Esophagus squamous epithelium (tissue), 5 donors: Measurements from ENCODE around the gene UBAC2. TPM values are rescaled to one million over a fixed set of nuclear protein-coding genes. Genes with fewer than 3 reads are reported as not detected.

ENCODE experiments used
- DNase-seq: peaks from one replicate; lab custom pipeline; 2025; lab: John Stamatoyannopoulos, UW
- H3K27ac ChIP-seq, 4 donors: fragments of 200-600 bp; sonication (generic); one replicate each; pipeline ENCODE4 v1.5.1; 2016 to 2019; ENCODE audit warnings: mild to moderate bottlenecking in 1 of 4
- H3K27me3 ChIP-seq, 4 donors: fragments of 200-600 bp; sonication (generic); 1 replicate in 3 of 4; 2 replicates in 1 of 4; pipeline versions ENCODE4 v1.5.1 to v1.6.0; 2017 to 2021; ENCODE audit warnings: antibody characterized with exemption in 1 of 4
- H3K36me3 ChIP-seq, 3 donors: fragments of 200-600 bp; sonication (generic); one replicate each; pipeline ENCODE4 v1.5.1; 2016 to 2019
- H3K4me1 ChIP-seq, 3 donors: fragments of 200-600 bp; sonication (generic); one replicate each; pipeline ENCODE4 v1.5.1; 2017 to 2019
- H3K4me3 ChIP-seq, 4 donors: fragments of 200-600 bp; sonication (generic); 1 replicate in 3 of 4; 2 replicates in 1 of 4; pipeline ENCODE4 v1.5.1; 2016 to 2019; ENCODE audit warnings: mild to moderate bottlenecking in 2 of 4, moderate library complexity in 1 of 4
- H3K9me3 ChIP-seq, 3 donors: fragments of 200-600 bp; sonication (generic); one replicate each; pipeline ENCODE4 v1.5.1; 2016 to 2019
- CTCF ChIP-seq, 6 experiments: fragments of 450-650 bp in 4 of 6; fragments of 200-600 bp in 2 of 6; sonication (generic) in 2 of 6; IDR thresholded peaks; one replicate each; pipeline ENCODE4 v1.5.1; 2016 to 2019; ENCODE audit warnings: antibody characterized with exemption in 6 of 6, mild to moderate bottlenecking in 4 of 6, moderate library complexity in 4 of 6
- POLR2A ChIP-seq, 4 donors: fragments of 450-650 bp; IDR thresholded peaks; one replicate each; pipeline ENCODE4 v1.6.1; 2017; ENCODE audit warnings: antibody characterized with exemption in 4 of 4, mild to moderate bottlenecking in 4 of 4, moderate library complexity in 3 of 4
- WGBS, 2 donors: methylation state at CpG; one replicate each; pipeline ENCODE4 v1.1.5; 2018; 5-methylcytosine and 5-hydroxymethylcytosine counted together
- intact Hi-C: fragments of 100-400 bp; cut with DNase I; formaldehyde crosslinking; loops from one replicate; pipeline ENCODE4 v1.15.0; 2022
- total RNA-seq, 4 donors: library from RNA; depleted of rRNA; stranded (reverse); fragments of >200 nt; gene quantifications; one replicate each; pipeline ENCODE4 v1.1.0, GENCODE V29; 2016
- donor health status: DM: yes; HTN: yes; CAD: no.

The UBAC2 gene
- total RNA-seq, 4 donors from 2014 or later: 60.8 to 84.6 (median 75.0) TPM

DNA sequence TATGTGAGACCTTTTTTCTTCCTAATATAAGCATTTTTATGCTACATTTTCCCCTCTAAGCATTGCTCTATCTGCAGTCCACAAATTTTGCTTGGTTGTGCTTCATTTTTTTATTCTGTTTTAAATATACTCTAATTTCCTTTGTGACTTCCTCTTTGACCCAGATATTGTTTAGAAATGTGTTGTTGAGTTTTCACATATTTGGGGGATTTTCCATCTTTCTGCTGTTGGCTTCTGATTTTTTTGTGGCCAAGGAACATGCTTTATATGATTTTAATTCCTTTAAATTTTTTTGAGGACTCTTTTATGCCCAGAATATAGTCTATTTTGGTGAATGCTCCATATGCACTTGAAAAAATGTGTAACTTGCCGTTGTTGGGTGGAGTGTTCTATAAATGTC is 22.9 kb downstream of the UBAC2 start:
- Histone ChIP-seq H3K4me1 (peaks cover 10 to 66% (median 47%) of the 10 kb centered on the region in 3 donors), H3K27me3 (no peaks in the 10 kb centered on the region), H3K27ac (peak overlapping the region in 1 of 4 donors; percentile 3), H3K9me3 (no peaks in the 10 kb centered on the region), H3K36me3 (peaks cover 0 to 10% (median 0%) of the 10 kb centered on the region in 3 donors), H3K4me3 (no peak overlapping the region)
- DNase-seq: no peak
- intact Hi-C loops: no loop called here
- WGBS, 2 donors: 59 to 76% methylated on average over 1 of the region's 1 CpG
- TF ChIP-seq CTCF (IDR thresholded peaks at IDR 0.05): no peak
- TF ChIP-seq POLR2A (IDR thresholded peaks at IDR 0.05): no peak

DNA sequence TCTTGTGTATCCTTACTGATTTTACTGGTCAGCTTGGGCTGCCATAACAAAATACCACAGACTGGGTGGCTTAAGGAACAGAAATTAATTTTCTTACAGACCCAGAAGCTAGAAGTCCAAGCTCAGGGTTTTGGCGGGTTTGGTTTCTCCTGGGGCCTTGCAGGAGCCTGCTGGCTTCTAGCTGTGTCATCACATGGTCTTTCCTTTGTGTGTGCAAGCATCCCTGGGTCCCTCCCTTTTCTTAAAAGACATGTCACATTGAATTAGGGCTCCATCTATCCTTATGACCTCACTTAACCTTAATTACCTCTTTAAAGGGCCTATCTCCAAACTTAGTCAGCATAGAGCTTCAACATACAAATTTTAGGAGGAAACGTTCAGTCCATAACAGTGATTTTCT is 23.4 kb downstream of the UBAC2 start:
- H3K4me1 ChIP-seq: peaks cover 6 to 66% (median 47%) of the 10 kb centered on the region in 3 donors

DNA sequence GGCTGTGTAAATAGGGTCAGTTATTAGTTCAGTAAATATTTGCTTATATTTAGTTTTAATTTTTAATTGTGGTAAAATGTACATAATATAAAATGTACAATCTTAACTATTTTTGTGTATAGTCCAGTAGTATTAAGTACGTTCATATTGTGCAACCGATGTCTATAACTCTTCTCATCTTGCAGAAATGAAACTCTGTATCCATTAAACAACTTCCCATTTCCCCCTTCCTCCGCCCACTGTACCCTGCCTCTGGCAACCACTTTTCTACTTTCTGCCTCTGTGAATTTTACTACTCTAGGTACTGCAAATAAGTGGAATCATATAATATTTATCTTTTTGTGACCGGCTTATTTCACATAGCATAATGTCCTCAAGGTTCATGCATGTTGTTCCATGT is 24.4 kb downstream of the UBAC2 start:
- Histone ChIP-seq H3K36me3 (peaks cover 0 to 10% (median 0%) of the 10 kb centered on the region in 3 donors), H3K27ac (no peak overlapping the region), H3K9me3 (no peaks in the 10 kb centered on the region), H3K27me3 (no peaks in the 10 kb centered on the region), H3K4me1 (peaks cover 0 to 66% (median 45%) of the 10 kb centered on the region in 3 donors), H3K4me3 (no peak overlapping the region)
- intact Hi-C loops: no loop called here
- DNase-seq: no peak
- WGBS, 2 donors: 73 to 78% methylated on average over 4 of the region's 4 CpGs
- TF ChIP-seq POLR2A (IDR thresholded peaks at IDR 0.05): no peak
- no peak for TF ChIP-seq CTCF (IDR thresholded peaks at IDR 0.05)

More for the DNA sequence above, 23.4 kb downstream of the UBAC2 start:
- Histone ChIP-seq H3K4me3 (no peak overlapping the region), H3K9me3 (no peaks in the 10 kb centered on the region), H3K36me3 (peaks cover 0 to 10% (median 0%) of the 10 kb centered on the region in 3 donors), H3K27me3 (no peaks in the 10 kb centered on the region), H3K27ac (peak overlapping the region in 2 of 4 donors; percentile 3 to 9)
- no peak for TF ChIP-seq CTCF (IDR thresholded peaks at IDR 0.05)
- intact Hi-C loops: no loop called here
- 52 to 55% methylated on average over 2 of the region's 2 CpGs for WGBS, 2 donors
- no peak for DNase-seq

GRCh38 chr13:99226513-99226912 is 25.9 kb downstream of the UBAC2 start:
- intact Hi-C loops: no loop called here
- Histone ChIP-seq H3K36me3 (peaks cover 0 to 10% (median 0%) of the 10 kb centered on the region in 3 donors), H3K27ac (no peak overlapping the region), H3K4me3 (no peak overlapping the region), H3K4me1 (peaks cover 0 to 58% (median 38%) of the 10 kb centered on the region in 3 donors), H3K27me3 (no peaks in the 10 kb centered on the region), H3K9me3 (no peaks in the 10 kb centered on the region)
- DNase-seq: no peak
- 47 to 57% methylated on average over 1 of the region's 2 CpGs for WGBS, 2 donors
- TF ChIP-seq CTCF (IDR thresholded peaks at IDR 0.05) (no peak), POLR2A (IDR thresholded peaks at IDR 0.05) (no peak)

- Histone ChIP-seq H3K27me3 (no peaks in the 10 kb centered on the region), H3K9me3 (no peaks in the 10 kb centered on the region), H3K4me1 (peaks cover 0 to 56% (median 35%) of the 10 kb centered on the region in 3 donors), H3K36me3 (peaks cover 0 to 10% (median 0%) of the 10 kb centered on the region in 3 donors), H3K4me3 (no peak overlapping the region), H3K27ac (no peak overlapping the region)
- 86 to 93% methylated on average over 5 to 6 of the region's 6 CpGs for WGBS, 2 donors
- intact Hi-C loops: no loop called here
- no peak for DNase-seq
- TF ChIP-seq CTCF (IDR thresholded peaks at IDR 0.05) (no peak), POLR2A (IDR thresholded peaks at IDR 0.05) (no peak)
These were observed 26.8 kb downstream of the UBAC2 start for GRCh38 chr13:99227331-99227900.
